Amygdala (tissue), 56 donors: ENCODE results near the gene ST7.
"Not testable (repeated sequence)": the region's sequence is repeated elsewhere in the genome, so short reads cannot be mapped to it uniquely, and the experiment has no call there.

Experiments used
- DNase-seq, 56 donors: peaks; one replicate each; lab custom pipeline; 2025; lab: John Stamatoyannopoulos, UW

The ST7 gene

GRCh38 chr7:117211614-117212013 lies 258.3 kb downstream of the ST7 start:
- DNase-seq, result no peak

GRCh38 chr7:117212969-117213877 lies 259.9 kb downstream of the ST7 start:
- peak in 22 of 56 donors; percentile 3 to 73 (median 22) for DNase-seq

- no peak for DNase-seq
Observed at GRCh38 chr7:117216010-117216409, 262.7 kb downstream of the ST7 start.

GRCh38 chr7:117216436-117217069 lies 263.3 kb downstream of the ST7 start:
- no peak for DNase-seq

GRCh38 chr7:117217106-117218035 lies 264.1 kb downstream of the ST7 start:
- DNase-seq, result no peak

GRCh38 chr7:117218700-117219099 lies 265.4 kb downstream of the ST7 start:
- no peak for DNase-seq

- DNase-seq, result no peak
Observed at GRCh38 chr7:117219485-117219884, 266.2 kb downstream of the ST7 start.

GRCh38 chr7:117220836-117221235 lies 267.5 kb downstream of the ST7 start:
- no peak for DNase-seq

- DNase-seq, result no peak
Observed at GRCh38 chr7:117225536-117225935, 272.2 kb downstream of the ST7 start.

GRCh38 chr7:117227091-117227490 lies 273.8 kb downstream of the ST7 start:
- no peak for DNase-seq

- no peak for DNase-seq
Observed at GRCh38 chr7:117229350-117229749, 276.0 kb downstream of the ST7 start.

- no peak for DNase-seq
Observed at GRCh38 chr7:117230276-117231046, 277.2 kb downstream of the ST7 start.

- DNase-seq, result no peak
Observed at GRCh38 chr7:117231047-117231359, 277.7 kb downstream of the ST7 start.

- DNase-seq, result no peak
Observed at GRCh38 chr7:117237646-117238045, 284.3 kb downstream of the ST7 start.

GRCh38 chr7:117238472-117238871 lies 285.2 kb downstream of the ST7 start:
- DNase-seq, result no peak

GRCh38 chr7:117238937-117239336 lies 285.6 kb downstream of the ST7 start:
- no peak for DNase-seq

GRCh38 chr7:117241088-117241487 lies 287.8 kb downstream of the ST7 start:
- DNase-seq, result no peak

- DNase-seq, result no peak
Observed at GRCh38 chr7:117243390-117243789, 290.1 kb downstream of the ST7 start.

- not testable (repeated sequence) for DNase-seq
Observed at GRCh38 chr7:117245703-117246102, 292.4 kb downstream of the ST7 start.

- no peak for DNase-seq
Observed at GRCh38 chr7:117247809-117248208, 294.5 kb downstream of the ST7 start.
